SIG-M5 treated with dmso at 0.1 percent for 504 hours (cell line): ENCODE data around the gene KIF14.
"Not testable (repeated sequence)": the region's sequence is repeated elsewhere in the genome, so short reads cannot be mapped to it uniquely, and the experiment has no call there.

Experiments used
- DNase-seq: peaks from one replicate; lab custom pipeline; 2025; ENCODE audit not compliant: unreplicated experiment; lab: John Stamatoyannopoulos, UW

KIF14 gene

GRCh38 chr1:200631375-200631774, 10.8 kb upstream of the KIF14 start:
- no peak for DNase-seq

DNA sequence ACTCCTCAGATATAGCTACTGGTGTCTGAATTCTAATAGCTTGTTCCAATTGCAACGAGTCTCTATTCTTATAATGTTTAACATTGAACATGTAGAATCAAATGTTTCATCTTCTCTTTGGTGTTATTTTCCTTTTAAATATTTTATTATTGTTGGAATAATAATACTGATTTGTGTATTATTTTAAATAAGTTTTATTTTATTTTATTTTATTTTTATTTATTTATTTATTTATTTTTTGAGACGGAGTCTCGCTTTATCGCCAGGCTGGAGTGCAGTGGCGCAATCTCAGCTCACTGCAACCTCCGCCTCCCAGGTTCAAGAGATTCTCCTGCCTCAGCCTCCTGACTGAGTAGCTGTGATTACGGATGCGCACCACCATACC, 10.0 kb upstream of the KIF14 start:
- not testable (repeated sequence) for DNase-seq

DNA sequence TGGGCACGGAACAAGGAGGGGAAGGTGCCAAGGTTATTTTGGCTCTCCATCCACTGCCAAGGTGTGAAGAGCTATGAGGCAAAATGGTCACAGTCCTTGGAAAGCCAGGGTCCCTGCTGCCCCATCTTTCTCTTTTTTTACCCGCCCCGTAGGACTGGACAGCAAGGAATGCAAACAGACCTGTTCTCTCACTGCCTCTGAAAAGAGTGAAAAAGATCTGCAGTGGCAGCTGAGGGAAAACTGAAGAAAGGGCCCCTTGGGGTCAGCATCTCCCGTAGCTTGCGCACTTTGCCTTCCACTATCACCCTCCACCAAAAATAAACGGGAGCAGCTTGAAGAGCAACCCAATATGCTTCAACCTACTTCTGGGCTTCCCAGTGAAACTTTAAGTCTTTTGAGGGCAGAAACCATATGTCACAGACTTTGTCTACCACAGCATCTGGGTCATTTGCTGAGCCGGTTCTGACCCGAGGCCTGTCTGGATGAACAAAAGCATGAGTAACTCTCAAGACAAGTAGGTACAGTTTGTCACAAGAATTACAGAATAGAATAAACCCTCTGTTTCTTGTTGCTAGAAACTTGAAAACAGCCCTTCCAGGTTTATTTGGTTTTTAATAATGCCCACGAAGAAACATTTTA, 9.4 kb upstream of the KIF14 start:
- no peak for DNase-seq

- peak; percentile 95 for DNase-seq
Observed at GRCh38 chr1:200628223-200628881, 7.8 kb upstream of the KIF14 start.

DNA sequence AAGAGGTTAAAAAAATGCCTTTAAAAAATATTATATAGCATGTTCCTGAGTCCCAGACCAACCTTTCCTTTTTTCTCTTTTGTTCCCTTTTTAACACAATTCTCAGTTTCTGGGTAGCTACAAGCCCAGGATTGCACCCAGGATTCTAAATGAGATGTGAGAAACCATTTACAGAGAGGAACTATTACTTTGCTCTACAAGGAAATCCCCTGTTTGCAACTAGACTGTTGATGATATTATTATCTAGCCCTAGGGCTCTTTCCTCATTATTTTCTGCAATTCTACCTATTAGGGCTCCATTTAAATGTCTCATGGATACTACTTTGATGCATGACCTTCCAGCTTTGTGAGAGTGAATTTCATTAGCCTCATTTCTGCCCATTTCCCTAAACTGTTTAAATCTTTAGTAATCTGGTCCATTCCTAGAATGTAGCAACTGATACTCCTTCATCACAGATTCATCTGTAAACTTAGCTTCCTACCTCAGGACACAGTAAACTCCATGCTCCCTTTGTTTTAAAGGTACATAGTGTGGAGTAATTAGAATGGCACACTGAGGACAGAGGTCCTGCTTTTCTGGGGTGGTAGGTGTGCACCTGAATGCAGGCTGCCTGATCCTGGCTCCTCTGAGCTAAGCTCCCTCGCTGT, 7.1 kb upstream of the KIF14 start:
- peak; percentile 72 for DNase-seq

DNA sequence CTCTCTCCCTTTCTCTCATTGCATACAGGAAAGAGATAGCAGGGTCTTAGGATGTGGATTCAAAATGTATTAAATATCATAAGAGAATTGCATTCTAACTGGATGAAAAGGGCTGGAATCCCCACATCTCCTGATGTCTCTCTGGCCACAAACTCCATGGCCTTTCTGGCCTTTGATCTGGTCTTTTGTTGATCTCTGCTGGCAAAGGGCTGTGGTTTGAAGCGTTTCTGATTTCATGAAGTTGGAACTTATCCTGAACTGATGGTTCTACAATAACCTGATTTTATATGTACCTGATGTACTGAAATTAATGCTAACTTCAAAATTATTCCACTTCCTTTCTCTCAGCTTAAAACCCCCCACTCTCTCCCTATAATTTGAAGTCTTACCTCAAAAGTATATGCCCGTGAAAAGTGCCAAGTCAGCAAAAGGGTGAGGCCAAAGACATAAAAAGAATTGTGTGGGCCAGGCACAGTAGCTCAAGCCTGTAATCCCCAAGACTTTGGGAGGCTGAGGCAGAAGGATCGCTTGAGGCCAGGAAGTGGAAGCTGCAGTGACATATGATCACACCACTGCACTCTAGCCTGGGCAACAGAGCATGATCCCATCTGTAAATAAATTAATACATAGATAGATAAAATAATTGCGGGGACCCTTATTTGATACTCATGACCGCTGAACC, 6.4 kb upstream of the KIF14 start:
- no peak for DNase-seq

DNA sequence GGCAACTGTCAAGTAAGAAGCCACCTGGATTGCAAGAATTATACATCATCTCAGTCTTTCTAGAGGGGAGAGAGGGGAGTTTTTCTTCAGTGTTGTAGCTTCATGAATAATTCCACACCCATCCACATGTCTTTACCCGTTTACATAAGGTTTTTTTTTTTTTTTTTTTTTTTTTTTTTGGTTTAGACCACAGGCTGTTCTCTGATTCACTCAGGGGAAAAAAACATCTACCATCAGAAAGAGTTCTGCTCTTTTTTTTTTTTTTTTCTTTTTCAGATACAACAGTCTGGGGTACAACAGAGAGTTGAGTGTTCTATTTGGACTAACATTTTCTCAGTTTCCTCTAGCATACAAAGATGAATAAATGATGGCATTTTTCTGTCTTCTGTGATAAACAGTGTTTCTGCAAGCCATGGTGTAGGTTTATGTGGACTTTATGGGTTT, 4.9 kb upstream of the KIF14 start:
- no peak for DNase-seq

GRCh38 chr1:200624679-200625335, 4.3 kb upstream of the KIF14 start:
- DNase-seq: peak; percentile 39

DNA sequence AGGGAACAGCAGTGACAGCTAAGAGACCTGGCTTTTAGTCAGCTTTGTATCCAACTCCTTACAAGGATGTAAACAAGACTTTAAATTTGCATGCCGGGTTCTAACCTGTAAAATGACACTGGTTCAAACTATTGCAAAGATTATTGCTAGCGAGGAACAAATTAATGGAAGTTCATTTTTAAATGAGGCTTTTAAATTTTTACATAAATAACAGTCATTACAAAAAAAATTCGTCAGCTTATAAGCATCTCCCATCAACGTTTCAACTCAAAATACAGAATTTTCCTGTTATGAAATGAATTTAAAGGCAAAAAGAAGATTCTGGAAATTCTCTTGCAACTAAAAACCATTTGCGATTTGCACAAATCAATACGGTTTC, 668 bp downstream of the KIF14 start:
- no peak for DNase-seq

DNA sequence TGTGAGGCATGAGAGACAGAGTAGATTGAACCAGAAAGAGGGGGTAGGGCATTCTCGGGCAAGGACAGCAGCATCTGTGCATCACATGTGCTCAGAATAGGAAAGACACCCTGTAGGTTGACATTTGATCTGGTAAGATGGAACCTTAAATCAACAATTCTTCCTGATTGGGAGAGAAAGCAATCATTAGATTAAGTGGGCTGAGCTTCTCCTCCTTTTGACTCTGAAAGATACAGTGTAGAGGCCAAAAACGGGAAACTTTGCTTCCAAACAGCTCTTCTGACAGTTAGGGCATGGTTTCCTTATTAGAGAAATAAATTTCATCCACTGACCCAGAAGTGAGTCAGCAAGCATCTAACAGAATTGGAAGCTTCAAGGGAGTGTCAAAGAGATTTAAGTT, 9.7 kb downstream of the KIF14 start:
- DNase-seq: no peak

- no peak for DNase-seq
Observed at GRCh38 chr1:200602632-200603031, 17.9 kb downstream of the KIF14 start.

DNA sequence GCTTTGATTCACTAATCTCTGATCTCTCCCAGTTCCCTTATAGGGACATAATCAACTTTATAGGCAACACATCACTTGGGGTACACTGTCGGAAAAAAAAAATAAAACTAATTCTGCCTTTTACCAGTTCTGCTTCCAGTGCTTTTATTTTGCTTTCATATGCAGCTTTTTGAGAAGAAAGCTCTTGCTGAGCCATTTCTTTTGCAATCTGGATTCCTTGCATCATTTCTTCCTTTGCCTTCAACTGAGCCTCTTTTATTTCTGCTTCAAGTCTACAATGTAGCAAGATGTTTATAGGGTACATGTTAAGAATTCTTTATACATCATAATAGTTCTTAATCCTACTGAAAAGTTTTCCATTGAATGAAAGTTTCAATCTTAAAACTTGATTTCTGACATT, 30.6 kb downstream of the KIF14 start:
- DNase-seq: no peak

- peak; percentile 33 for DNase-seq
Observed at GRCh38 chr1:200588698-200589097, 31.9 kb downstream of the KIF14 start.

GRCh38 chr1:200564319-200564718, 56.2 kb downstream of the KIF14 start:
- no peak for DNase-seq

DNA sequence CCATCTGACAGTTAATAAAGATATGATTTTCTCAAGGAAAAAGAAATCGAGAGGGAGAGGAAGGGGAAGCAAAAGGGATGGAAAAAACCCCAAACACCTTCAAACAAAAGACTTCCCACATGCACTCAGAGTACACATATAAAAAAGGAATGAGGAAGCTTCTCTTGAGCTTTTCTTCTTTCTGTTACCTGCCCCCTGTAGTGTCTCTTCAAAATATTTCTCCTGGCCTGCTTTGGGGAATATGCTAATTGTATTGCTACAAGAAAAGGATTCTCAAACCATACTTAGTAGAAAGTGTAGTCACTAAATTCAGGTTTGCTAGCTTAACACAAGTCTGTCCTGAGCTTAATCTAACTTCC, 58.7 kb downstream of the KIF14 start:
- DNase-seq: no peak

DNA sequence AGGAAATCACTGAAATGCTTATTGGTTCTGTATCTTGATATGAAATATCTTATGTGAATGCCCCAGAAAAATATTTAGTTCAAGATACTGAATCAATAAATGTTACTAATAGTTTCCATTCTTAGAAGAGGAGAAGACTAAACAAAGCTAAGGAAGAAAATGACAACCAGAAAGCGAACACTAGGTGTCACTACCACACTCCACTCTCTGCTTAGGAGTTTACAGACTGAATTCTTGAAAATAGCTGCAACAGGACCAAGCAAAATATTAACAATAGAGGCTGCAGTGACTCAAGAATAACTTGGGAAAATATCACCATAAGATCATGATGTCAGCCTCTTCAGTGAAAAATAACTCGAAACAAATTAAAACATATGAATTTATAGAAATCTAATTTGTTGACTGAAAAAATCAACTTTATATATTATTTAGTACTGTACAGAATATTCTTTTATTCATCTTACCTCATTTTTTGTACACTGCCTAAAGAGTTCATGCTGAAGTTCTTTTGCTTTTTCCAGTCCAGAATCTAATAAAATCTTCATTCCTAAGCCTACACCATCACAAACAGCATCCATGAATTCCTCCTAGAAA, 61.6 kb downstream of the KIF14 start:
- peak; percentile 81 for DNase-seq

- no peak for DNase-seq
Observed at GRCh38 chr1:200556002-200556401, 64.5 kb downstream of the KIF14 start.

DNA sequence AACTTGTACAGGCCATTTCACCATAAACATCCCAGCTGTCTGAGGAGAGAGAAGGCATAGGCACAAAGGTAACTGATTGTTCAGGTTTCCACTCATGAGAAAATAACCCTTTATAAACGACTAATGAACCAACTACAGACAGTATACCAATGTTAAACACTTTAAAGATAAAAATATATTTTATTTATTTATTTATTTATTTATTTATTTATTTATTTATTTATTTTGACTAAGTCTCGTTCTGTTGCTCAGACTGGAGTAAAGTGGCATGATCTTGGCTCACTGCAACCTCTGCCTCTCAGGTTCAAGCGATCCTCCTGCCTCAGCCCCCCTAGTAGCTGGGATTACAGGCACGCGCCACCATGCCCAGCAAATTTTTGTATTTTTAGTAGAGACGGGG, 67.8 kb downstream of the KIF14 start:
- DNase-seq: not testable (repeated sequence)

DNA sequence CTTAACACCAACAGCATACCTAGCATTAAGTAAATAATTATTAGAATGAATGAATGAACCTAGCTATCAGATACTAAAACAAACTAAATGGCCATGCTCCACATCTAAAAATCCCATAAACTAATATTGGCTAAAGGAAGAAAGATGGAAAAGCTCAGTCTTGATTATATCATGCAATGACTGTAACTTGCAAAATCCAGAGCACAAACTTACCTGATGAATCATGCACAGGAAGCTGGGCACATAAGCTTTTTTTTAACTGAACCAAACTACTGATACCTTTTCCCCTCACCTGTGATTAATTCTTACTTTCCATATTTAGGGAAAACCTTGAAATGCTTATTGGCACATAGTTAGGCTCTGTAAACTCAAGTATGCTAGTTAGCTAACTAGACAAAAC, 70.2 kb downstream of the KIF14 start:
- DNase-seq: no peak

- DNase-seq: no peak
Observed at GRCh38 chr1:200547386-200547785, 73.2 kb downstream of the KIF14 start.

DNA sequence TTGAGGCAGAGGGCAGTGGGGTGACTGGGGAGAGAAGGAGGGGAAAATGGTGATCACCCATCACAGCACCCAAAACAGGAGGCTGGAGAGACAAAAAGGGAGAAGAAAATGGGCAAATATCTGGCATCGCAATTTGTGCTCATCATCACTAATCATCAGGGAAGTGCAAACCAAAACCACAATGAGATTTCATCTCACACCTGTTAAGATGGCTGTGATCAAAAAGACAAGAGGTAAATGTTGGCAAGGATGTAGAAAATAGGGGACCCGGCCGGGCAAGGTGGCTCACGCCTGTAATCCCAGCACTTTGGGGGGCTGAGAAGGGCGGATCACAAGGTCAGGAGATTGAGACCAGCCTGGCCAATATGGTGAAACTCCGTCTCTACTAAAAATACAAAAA, 74.0 kb downstream of the KIF14 start:
- no peak for DNase-seq
